Loucy (cell line): ENCODE measurements around the gene SEMA6A.

Experiments
- H2AFZ ChIP-seq: fragments of 200-600 bp; sonication (generic); 2 replicates; pipeline ENCODE4 v1.6.0; 2016; ENCODE audit warnings: antibody characterized with exemption, mild to moderate bottlenecking, low read length, moderate library complexity
- H3F3A ChIP-seq: fragments of 200-600 bp; 2 replicates; pipeline ENCODE4 v1.6.0; 2016; ENCODE audit warnings: antibody characterized with exemption, low read depth, mild to moderate bottlenecking
- H3K27me3 ChIP-seq: fragments of 200-600 bp; sonication (generic); 2 replicates; pipeline ENCODE4 v1.6.1; 2014; ENCODE audit warnings: low read length, mild to moderate bottlenecking; ENCODE audit not compliant: insufficient read depth, poor library complexity, severe bottlenecking
- H3K36me3 ChIP-seq: fragments of 200-600 bp; sonication (generic); 2 replicates; pipeline ENCODE4 v1.6.1; 2016; ENCODE audit warnings: low read length; ENCODE audit not compliant: insufficient read depth
- H3K4me1 ChIP-seq: fragments of 200-600 bp; sonication (generic); 2 replicates; pipeline ENCODE4 v1.5.1; 2014; ENCODE audit warnings: low read length, mild to moderate bottlenecking; ENCODE audit not compliant: insufficient read depth, poor library complexity, severe bottlenecking
- H3K4me2 ChIP-seq: fragments of 200-600 bp; sonication (generic); 2 replicates; pipeline ENCODE4 v1.6.0; 2014; ENCODE audit warnings: antibody characterized with exemption, low read length, low read depth, mild to moderate bottlenecking; ENCODE audit not compliant: poor library complexity, severe bottlenecking
- H3K4me3 ChIP-seq: fragments of 200-600 bp; sonication (generic); 2 replicates; pipeline ENCODE4 v1.5.1; 2014; ENCODE audit warnings: low read length, mild to moderate bottlenecking, mixed read lengths; ENCODE audit not compliant: poor library complexity, severe bottlenecking
- H3K79me2 ChIP-seq: fragments of 200-600 bp; sonication (generic); 2 replicates; pipeline ENCODE4 v1.6.1; 2014; ENCODE audit warnings: low read length; ENCODE audit not compliant: insufficient read depth
- H3K9ac ChIP-seq: fragments of 200-600 bp; sonication (generic); 2 replicates; pipeline ENCODE4 v1.6.0; 2014; ENCODE audit warnings: mild to moderate bottlenecking, low read depth, low read length, moderate library complexity; ENCODE audit not compliant: poor library complexity, severe bottlenecking
- H3K9me2 ChIP-seq: fragments of 200-600 bp; sonication (generic); replicated peaks from 2 replicates; pipeline ENCODE4 v1.6.1; 2016; ENCODE audit warnings: low read depth, low read length, mixed read lengths
- H3K9me3 ChIP-seq: fragments of 200-600 bp; sonication (generic); 2 replicates; pipeline ENCODE4 v1.6.1; 2014; ENCODE audit warnings: mild to moderate bottlenecking, antibody characterized with exemption, low read length, low read depth; ENCODE audit not compliant: insufficient read depth
- H4K20me1 ChIP-seq: fragments of 200-600 bp; sonication (generic); 2 replicates; pipeline ENCODE4 v1.6.0; 2014; ENCODE audit warnings: antibody characterized with exemption, low read length, mild to moderate bottlenecking; ENCODE audit not compliant: insufficient read depth, poor library complexity, severe bottlenecking
- EZH2phosphoT487 ChIP-seq: fragments of 200-600 bp; IDR thresholded peaks from 2 replicates; pipeline ENCODE4 v1.6.1; 2018; ENCODE audit warnings: antibody characterized with exemption, mild to moderate bottlenecking, moderate library complexity, borderline replicate concordance
- TF ChIP-seq, protein P1 (sequence below): fragments of 200-600 bp; sonication (generic); conservative IDR thresholded peaks from 2 replicates; pipeline ENCODE4 v1.5.1; 2014; ENCODE audit warnings: mild to moderate bottlenecking, antibody characterized with exemption, low read length

Gene SEMA6A

DNA sequence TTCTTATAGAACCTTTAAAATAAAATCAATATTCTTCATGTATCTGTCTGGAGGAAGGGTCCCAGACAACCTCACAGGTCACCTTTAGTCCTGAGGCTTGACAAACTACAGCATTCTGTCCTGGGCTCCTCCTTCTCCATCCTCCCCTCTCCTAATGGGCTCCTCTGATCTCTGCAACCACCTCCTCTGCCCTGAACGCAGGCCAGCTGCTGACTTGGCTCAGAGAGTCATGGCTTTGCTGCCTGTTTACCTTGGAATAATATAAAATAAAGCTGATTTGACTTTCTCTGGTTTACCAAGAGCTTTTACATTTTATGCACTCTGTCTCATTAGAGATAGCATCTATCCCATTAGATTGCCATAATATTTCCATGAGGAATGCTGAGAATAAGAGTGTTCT lies 159.4 kb downstream of the SEMA6A start:
- Histone ChIP-seq H3K9me3 (no peaks in the 10 kb centered on the region), H3K9me2 (no peaks in the 10 kb centered on the region), H3K4me2 (no peak overlapping the region), H3K79me2 (no peaks in the 10 kb centered on the region), H3K27me3 (no peaks in the 10 kb centered on the region), H3K36me3 (no peaks in the 10 kb centered on the region), H2AFZ (no peak overlapping the region), H4K20me1 (no peaks in the 10 kb centered on the region), H3F3A (no peaks in the 10 kb centered on the region), H3K4me3 (no peak overlapping the region), H3K9ac (no peak overlapping the region), H3K4me1 (no peaks in the 10 kb centered on the region)
- TF ChIP-seq, protein P1, sequence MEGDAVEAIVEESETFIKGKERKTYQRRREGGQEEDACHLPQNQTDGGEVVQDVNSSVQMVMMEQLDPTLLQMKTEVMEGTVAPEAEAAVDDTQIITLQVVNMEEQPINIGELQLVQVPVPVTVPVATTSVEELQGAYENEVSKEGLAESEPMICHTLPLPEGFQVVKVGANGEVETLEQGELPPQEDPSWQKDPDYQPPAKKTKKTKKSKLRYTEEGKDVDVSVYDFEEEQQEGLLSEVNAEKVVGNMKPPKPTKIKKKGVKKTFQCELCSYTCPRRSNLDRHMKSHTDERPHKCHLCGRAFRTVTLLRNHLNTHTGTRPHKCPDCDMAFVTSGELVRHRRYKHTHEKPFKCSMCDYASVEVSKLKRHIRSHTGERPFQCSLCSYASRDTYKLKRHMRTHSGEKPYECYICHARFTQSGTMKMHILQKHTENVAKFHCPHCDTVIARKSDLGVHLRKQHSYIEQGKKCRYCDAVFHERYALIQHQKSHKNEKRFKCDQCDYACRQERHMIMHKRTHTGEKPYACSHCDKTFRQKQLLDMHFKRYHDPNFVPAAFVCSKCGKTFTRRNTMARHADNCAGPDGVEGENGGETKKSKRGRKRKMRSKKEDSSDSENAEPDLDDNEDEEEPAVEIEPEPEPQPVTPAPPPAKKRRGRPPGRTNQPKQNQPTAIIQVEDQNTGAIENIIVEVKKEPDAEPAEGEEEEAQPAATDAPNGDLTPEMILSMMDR, result no peak
- TF ChIP-seq EZH2phosphoT487, result no peak

DNA sequence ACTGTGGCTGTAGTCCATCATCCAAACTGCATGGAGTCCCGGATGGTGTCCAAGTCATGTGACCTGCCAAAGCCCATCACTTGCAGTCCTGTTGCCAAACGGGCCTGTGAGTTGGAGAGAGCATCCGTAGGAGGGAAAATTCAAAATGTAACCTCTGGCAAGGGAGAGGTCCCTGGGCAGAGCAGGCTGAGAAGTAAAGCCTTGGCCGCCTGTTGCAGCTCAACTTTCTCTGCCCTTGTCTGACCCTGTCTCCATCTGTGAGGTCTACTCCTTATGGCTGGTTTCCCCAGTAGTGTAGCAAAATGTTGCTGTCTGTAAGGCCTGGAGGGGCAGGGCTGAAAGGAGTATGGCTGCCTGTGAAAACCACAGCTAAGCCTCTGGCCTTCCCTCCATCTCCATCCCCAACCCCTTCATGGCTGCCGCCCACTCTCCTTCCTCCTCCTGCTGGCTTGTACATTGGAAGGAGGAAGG lies 163.5 kb downstream of the SEMA6A start:
- H3K4me2 ChIP-seq, result no peak overlapping the region
- no peaks in the 10 kb centered on the region for H3K36me3 ChIP-seq
- H4K20me1 ChIP-seq, result no peaks in the 10 kb centered on the region
- H3K9me3 ChIP-seq, result no peaks in the 10 kb centered on the region
- no peaks in the 10 kb centered on the region for H3F3A ChIP-seq
- H3K27me3 ChIP-seq, result no peaks in the 10 kb centered on the region
- H3K79me2 ChIP-seq, result no peaks in the 10 kb centered on the region
- no peak overlapping the region for H2AFZ ChIP-seq
- H3K9me2 ChIP-seq, result no peaks in the 10 kb centered on the region
- H3K9ac ChIP-seq, result no peak overlapping the region
- no peak overlapping the region for H3K4me3 ChIP-seq
- TF ChIP-seq, protein P1, result no peak
- no peak for TF ChIP-seq EZH2phosphoT487
- no peaks in the 10 kb centered on the region for H3K4me1 ChIP-seq

DNA sequence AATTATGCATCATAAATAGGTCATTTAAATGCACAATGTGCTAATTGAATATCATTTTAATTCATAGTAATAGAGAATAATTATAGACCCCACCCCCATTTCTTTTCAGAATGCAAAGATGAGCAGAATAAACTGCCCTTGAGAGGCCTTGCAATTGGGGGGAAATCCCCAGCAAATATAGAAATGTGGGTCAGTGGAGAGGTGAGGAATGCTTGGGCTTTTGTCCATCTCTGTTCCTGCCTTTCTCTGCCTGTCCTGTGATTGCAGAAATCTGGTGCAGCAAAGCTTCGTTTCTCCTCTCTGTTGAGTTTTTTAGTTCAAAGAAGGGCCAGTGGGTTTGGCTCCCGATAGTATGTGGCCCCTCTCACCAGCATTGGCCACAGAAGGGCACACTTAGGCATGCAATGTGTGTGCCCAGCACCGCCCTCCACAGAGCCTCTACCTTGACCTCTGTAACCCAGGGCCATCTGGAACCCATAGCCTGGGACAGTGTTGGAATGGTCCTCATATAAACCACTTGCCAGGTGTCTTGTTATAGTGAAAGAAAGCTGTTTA lies 164.2 kb downstream of the SEMA6A start:
- H3K4me1 ChIP-seq, result no peaks in the 10 kb centered on the region
- no peak overlapping the region for H3K4me3 ChIP-seq
- H3K79me2 ChIP-seq, result no peaks in the 10 kb centered on the region
- no peak for TF ChIP-seq EZH2phosphoT487
- TF ChIP-seq, protein P1, result no peak
- no peaks in the 10 kb centered on the region for H3K27me3 ChIP-seq
- no peaks in the 10 kb centered on the region for H3F3A ChIP-seq
- no peaks in the 10 kb centered on the region for H3K9me2 ChIP-seq
- no peaks in the 10 kb centered on the region for H4K20me1 ChIP-seq
- H3K36me3 ChIP-seq, result no peaks in the 10 kb centered on the region
- H3K9ac ChIP-seq, result no peak overlapping the region
- no peak overlapping the region for H2AFZ ChIP-seq
- H3K4me2 ChIP-seq, result no peak overlapping the region
- no peaks in the 10 kb centered on the region for H3K9me3 ChIP-seq
